GM18526 (cell line): Measurements from ENCODE around the gene INTS3.

Source experiments
- POLR2A ChIP-seq: IDR thresholded peaks from 3 replicates; pipeline ENCODE4 v1.6.1; 2011; ENCODE audit not compliant: insufficient read length; ENCODE audit errors: extremely low read depth

Gene INTS3

DNA sequence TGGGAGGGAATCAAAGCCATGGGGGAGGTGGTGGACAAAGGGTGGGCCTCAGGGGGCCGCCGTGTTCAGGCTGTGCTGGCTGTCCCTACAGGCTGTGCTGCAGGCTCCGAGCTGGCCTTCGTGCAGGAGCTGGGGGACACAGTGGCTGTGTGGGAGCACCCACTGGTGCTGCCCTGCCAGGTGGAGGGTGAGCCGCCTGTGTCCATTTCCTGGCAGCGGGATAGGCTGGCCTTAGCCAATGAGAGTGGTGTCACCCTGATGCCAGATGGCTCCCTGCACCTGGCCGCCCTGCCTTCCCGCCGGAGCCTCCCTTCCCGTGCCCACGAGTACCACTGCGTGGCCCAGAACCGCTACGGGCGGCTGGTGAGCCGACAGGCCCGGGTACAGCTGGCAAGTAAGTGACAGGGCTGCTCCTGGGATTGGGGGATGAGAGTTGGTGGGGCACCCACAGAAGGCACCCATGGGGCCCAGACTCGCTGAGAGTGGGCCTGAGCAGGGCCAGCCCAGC, 67.5 kb downstream of the INTS3 start:
- TF ChIP-seq POLR2A, result no peak

DNA sequence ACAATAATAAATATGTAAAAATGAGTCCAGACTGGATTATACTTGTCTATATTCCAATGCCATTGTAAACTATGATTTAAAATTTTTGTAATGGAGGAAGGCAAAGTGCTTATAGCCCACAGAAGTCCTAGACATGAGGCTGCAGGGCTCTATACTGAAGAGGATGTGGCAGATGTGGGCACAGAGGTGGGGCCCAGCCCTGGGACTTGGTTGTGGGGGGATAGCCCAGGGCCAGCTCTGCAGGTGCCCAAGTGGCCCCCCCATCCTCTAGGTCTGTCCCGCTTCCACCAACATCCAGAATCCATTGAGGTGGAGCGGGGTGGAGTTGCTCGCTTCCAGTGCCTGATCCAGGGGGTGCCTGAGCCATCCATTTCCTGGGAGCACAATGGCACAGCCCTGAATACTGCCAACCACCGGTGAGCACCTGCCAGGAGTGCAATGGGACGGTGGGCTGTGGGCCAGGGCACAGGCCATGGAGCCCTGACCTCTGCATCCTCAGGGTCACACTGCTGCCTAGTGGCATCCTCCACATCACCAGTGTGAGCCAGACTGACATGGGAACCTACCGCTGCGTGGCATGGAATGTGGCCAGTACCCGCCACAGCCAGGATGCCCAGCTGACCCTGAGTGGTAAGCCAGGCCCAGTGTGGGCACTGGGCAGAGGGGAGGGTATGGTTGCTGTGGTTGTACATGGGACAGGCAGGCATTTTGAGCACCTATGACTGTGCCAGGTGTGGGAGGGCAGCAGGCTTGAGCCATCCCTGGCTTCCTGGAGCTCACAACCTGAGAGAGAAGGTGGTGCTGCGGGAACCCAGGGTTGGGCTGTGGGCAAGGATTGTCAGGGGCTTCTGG, 68.3 kb downstream of the INTS3 start:
- TF ChIP-seq POLR2A, result no peak

- no peak for TF ChIP-seq POLR2A
Measured at GRCh38 chr1:153796786-153797659, 69.2 kb downstream of the INTS3 start.

- TF ChIP-seq POLR2A, result no peak
Measured at GRCh38 chr1:153798468-153798780, 70.6 kb downstream of the INTS3 start.

DNA sequence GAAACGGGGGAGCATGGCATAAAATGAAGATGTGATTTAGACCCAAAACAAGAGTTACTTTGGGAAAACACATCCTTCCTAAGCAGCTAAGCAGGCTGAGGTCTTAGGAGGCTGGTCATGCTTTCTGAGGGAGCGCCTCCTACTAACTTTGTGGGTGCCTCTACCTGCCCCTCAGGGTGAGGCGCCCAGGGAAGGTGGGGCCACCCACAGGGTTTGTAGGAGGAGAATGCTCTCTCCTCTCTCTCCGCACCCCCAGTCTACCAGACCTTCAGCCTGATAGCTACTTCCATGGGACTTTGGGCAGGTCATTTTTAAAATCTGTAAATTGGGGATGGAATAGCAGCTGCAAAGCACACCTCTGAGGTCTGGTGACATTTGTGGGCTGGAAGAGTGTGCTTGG, 71.2 kb downstream of the INTS3 start:
- no peak for TF ChIP-seq POLR2A

DNA sequence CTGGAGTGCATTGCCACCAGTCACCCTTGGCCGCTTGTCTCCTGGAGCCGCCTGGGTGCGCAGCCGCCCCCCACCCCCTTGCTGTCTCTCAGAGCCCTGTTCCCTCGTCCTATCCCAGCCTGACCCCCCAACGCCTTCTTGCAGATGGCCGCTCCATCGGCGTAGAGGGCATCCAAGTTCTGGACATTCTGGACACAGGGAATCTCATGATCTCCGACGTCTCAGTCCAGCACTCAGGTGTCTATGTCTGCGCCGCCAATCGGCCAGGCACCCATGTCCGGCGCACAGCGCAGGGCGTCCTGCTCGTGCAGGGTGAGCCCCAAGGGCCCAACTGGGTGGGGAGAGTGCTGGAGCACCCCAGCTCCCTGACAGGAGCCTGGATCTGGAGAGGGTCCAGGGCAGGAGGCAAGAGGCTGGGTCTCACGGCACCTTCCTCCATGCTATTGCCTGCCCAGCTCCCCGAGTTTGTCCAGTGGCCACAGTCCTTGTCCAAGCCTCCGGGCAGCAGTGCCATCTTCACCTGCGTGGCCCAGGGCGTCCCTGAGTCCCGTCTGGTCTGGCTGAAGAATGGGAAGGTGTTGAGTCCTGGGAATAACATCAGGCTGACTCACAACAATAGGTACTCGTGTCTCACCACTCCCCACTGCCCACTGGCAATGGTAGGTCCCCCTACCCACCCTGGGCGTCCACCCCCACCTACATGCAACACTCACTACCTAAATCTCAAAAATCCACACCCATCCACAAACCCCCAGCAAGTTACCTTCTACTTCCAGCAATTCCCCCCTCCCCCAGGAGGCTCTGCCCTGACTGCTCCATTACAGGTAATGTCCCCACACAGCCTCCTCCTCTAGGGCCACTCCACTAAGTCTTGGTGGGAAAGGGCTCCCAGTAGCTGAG, 72.0 kb downstream of the INTS3 start:
- TF ChIP-seq POLR2A, result no peak

DNA sequence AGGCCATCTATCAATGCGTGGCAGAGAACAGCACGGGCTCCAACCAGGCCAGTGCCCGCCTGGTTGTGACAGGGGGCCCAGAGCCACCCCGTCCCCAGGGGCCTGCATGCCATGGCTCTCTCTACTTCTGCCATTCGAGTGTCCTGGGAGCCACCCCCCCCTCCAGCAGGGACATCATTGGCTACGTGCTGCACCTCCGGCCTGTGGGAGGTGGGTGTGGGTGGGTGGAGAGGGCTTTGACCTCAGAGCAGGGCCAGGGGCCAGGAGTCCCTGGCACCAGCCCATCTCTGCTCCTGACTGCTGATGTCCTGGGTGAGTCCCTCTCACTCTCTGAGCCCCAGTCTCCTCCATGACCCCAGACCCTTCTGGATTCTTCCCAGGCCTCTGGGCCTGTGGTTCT, 72.7 kb downstream of the INTS3 start:
- no peak for TF ChIP-seq POLR2A

GRCh38 chr1:153801028-153801625, 73.3 kb downstream of the INTS3 start:
- TF ChIP-seq POLR2A, result no peak

GRCh38 chr1:153801786-153802697, 74.2 kb downstream of the INTS3 start:
- TF ChIP-seq POLR2A, result no peak

DNA sequence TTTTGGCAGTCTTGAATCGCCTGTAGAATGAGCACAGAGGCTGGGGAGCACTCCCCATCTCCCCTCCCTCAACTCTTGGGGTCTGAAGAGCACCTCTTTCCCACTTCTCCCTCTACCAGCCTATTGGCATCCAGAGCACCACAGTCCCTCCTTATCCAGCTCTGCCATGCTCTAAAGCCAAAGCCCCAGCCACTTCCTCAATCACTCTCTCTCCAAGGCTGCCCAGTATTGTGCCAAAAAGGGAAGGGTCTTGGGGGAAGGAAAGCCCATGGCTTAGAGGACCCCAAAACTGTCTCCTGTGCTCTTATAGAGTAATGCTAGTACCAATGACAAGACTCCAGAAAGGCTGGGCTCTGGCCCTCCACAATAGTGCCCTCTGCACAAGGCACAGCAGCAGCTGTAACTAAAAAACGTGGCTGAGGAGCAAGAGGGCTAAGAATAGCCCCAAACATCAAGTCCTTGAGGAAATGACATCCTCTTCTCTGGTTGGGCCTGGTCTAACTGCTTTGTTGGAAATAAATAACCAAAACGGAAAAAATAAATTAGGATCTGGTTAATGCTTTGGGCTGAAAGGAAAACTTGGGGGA, 75.7 kb downstream of the INTS3 start:
- TF ChIP-seq POLR2A, result no peak

DNA sequence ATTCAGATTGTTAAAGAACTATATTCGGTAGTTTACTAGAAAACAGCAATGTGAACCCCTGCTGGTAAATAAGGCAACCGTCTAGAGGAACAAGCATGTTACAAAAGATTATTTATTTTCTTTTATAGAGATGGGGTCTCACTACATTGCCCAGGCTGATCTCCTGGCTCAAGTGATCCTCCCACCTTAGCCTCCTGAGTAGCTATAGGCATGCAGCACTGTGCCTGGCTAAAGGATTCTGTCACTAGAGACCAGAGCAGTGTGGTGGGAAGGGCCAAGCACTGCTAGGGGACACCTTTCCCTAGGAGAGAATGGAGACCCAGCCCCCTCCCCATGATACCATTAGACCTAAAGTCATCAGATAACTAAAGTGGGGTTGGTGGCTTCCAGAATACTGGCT, 76.3 kb downstream of the INTS3 start:
- TF ChIP-seq POLR2A, result no peak

DNA sequence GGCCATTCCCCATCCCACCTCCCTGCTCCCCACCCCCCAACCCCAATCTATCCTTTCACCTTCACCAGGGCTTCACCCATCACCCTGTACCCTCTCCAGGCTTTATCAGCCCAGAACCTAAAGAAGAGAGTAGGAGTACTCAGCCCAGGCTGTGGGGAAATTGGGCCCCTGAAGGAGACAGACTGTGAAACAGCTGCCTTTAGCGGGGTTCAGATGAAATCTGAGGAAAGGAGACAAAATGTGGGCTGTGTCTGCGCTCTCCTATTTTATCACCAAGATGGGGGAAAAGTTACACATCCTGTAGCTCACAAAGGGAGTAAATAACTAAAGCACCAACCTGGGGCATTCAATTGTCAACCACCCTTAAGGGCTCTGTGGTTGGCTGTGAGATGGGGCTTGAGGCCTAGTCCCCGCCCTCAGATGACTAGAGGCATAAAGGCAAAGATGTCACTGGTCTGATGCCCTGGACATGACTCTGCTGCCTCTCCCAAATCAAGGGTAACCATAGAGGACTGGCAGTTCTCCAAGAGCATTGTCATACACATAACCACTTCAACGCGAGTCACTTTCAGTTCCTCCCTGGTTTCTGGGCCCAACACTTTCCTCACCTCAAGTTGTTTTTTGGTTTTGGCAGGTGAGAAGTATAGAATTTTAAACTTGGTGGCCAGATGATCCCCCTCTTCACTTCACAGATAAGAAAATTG, 77.3 kb downstream of the INTS3 start:
- TF ChIP-seq POLR2A, result no peak

- TF ChIP-seq POLR2A, result no peak
Measured at GRCh38 chr1:153805886-153806719, 78.3 kb downstream of the INTS3 start.
